Pancreas (tissue), 10 donors: ENCODE results near the gene ZNF205. TPM values are rescaled to one million over a fixed set of nuclear protein-coding genes. Genes with fewer than 3 reads are reported as not detected.
A peak's percentile ranks its signal among the peaks of the same experiment; 100 is the strongest.

ENCODE experiments used
- ATAC-seq, 4 donors: fragments of 200-7000 bp; cut with Tn5 transposase; one replicate each; pipeline versions ENCODE4 v1.8.0 to v1.9.1; 2020; ENCODE audit warnings: mild to moderate bottlenecking in 4 of 4, moderate library complexity in 4 of 4
- DNase-seq, 6 donors: peaks; one replicate each; pipeline ENCODE4 v3.0.0-alpha.2; 2020
- FAIRE-seq: peaks from 2 replicates; lab custom pipeline; 2012; peaks lifted over from hg19 to GRCh38; lab: Jason Lieb, UNC
- H3K27ac ChIP-seq, 4 donors: fragments of 200-600 bp; sonication (generic); 1 replicate in 3 of 4; 2 replicates in 1 of 4; pipeline versions ENCODE4 v1.5.0 to v1.8.0; 2020
- H3K27me3 ChIP-seq, 4 donors: fragments of 200-600 bp; one replicate each; pipeline ENCODE4 v1.8.0; 2021
- H3K36me3 ChIP-seq, 3 donors: fragments of 200-600 bp; sonication (generic) in 1 of 3; one replicate each; pipeline versions ENCODE4 v1.5.0 to v1.8.0; 2020 to 2021
- H3K4me1 ChIP-seq, 3 donors: fragments of 200-600 bp; one replicate each; pipeline ENCODE4 v1.8.0; 2021
- H3K4me3 ChIP-seq, 4 donors: fragments of 200-600 bp; sonication (generic) in 2 of 4; one replicate each; pipeline versions ENCODE4 v1.5.0 to v1.8.0; 2020 to 2021
- H3K9me3 ChIP-seq, 4 donors: fragments of 200-600 bp; one replicate each; pipeline ENCODE4 v1.8.0; 2021
- WGBS, 2 donors: extraction: QIAGEN DNeasy Blood & Tissue Kit; methylation state at CpG; one replicate each; pipeline ENCODE4 v1.1.7; 2013; 5-methylcytosine and 5-hydroxymethylcytosine counted together
- intact Hi-C, 3 donors: fragments of 100-400 bp; cut with DNase I; formaldehyde crosslinking; loops; one replicate each; pipeline versions ENCODE4 v1.11.1 to v1.14.2; 2022
- polyA plus RNA-seq, 2 donors: library from polyadenylated mRNA; stranded (reverse); fragments of 200-250 nt; gene quantifications; one replicate each; pipeline ENCODE4 v1.2.3, GENCODE V29; 2013
- total RNA-seq, 6 donors: library from RNA; stranded (reverse); fragmentation: NEBNext Ultra II Directional in 4 of 6; extraction: Animal tissue kit (Norgen Biotek cat#: 25700) in 4 of 6; gene quantifications; one replicate each; pipeline versions ENCODE4 v1.2.1 to v1.2.4, GENCODE V29; 2021 to 2023
- TF ChIP-seq, protein P1 (sequence below), 4 donors: fragments of 200-600 bp; sonication (generic) in 3 of 4; IDR thresholded peaks; one replicate each; pipeline versions ENCODE4 v1.5.0 to v1.8.0; 2021; ENCODE audit warnings: antibody characterized with exemption in 4 of 4
- donor health status: healthy with polysubstance abuse.
- donor health status: DM: no; HTN: no; CAD: no; lungs with moderate emphysema.
- donor health status: DM: no; HTN: no; CAD: no.
- donor health status: control.
- donor health status: control.
- donor health status: Bipolar disorder and iron deficiency.
- donor health status: DM: yes; HTN: yes; CAD: no.
- donor health status: DM: no; HTN: no; CAD: no.
- donor health status: DM: no; HTN: no; CAD: no.
- donor health status: DM: yes; HTN: yes; CAD: no.

Gene ZNF205
- total and polyA plus RNA-seq, 8 donors, result 6.5 to 43.3 (median 8.5) TPM

DNA sequence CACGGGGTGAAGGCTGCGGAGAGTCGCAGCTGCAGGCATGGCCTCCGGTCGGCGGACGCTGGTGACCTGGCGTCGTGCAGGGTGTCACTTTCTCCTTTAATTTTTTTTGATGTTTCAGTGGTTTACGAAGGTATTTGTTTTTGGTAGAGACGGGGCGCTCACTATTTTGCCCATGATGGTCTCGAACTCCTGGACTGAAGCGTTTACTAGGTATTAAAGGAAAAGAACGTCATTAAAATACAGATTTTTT, 39.6 kb downstream of the ZNF205 start:
- H3K36me3 ChIP-seq, result no peaks in the 10 kb centered on the region
- H3K9me3 ChIP-seq, result no peaks in the 10 kb centered on the region
- DNase-seq (peak in 2 of 6 donors; percentile 36 to 50), ATAC-seq (no peak), FAIRE-seq (no peak)
- peak overlapping the region in 1 of 4 donors; percentile 57 for H3K27ac ChIP-seq
- peak overlapping the region in 3 of 4 donors; percentile 11 to 38 (median 22) for H3K4me3 ChIP-seq
- WGBS, 2 donors, result 3 to 4% methylated on average over 15 of the region's 15 CpGs
- no peaks in the 10 kb centered on the region for H3K27me3 ChIP-seq
- TF ChIP-seq, protein P1, sequence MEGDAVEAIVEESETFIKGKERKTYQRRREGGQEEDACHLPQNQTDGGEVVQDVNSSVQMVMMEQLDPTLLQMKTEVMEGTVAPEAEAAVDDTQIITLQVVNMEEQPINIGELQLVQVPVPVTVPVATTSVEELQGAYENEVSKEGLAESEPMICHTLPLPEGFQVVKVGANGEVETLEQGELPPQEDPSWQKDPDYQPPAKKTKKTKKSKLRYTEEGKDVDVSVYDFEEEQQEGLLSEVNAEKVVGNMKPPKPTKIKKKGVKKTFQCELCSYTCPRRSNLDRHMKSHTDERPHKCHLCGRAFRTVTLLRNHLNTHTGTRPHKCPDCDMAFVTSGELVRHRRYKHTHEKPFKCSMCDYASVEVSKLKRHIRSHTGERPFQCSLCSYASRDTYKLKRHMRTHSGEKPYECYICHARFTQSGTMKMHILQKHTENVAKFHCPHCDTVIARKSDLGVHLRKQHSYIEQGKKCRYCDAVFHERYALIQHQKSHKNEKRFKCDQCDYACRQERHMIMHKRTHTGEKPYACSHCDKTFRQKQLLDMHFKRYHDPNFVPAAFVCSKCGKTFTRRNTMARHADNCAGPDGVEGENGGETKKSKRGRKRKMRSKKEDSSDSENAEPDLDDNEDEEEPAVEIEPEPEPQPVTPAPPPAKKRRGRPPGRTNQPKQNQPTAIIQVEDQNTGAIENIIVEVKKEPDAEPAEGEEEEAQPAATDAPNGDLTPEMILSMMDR (IDR thresholded peaks at IDR 0.05), result no peak
- intact Hi-C loops, result no loop called here
- peaks cover 0 to 9% (median 0%) of the 10 kb centered on the region in 3 donors for H3K4me1 ChIP-seq

DNA sequence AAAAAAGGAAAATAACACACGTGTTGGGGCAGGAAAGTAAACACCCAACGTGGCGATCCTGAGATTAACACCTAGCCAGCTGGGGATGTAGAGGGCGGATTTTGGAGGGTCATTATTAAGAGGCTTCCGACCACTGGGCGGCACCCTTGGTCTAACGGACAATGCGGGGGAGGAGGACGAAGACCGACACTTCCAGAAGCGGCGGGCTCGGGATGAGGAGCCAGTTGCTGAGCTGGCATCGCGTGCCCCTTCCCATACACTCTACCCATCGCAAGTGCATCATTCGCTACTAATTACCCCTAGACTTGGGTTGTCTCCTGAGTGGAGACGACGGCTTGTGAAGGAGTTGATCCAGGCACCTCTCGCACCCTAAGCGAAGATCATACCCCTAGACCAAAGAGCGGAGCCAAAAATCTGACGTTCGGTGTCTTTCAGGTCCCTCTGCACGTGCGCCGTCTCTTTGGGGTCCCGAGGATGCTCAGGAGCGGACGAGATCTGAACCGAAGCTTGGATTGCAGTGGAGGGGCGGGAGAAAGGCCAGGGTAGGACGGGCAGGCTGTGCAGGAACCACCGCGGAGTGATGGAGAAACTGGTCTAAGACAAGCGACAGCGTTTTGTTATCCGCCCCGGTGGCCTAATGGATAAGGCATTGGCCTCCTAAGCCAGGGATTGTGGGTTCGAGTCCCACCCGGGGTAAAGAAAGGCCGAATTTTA, 40.0 kb downstream of the ZNF205 start:
- DNase-seq (peak; percentile 82 to 94 (median 90)), ATAC-seq (peak; percentile 27 to 52 (median 42)), FAIRE-seq (no peak)
- Histone ChIP-seq H3K27me3 (no peaks in the 10 kb centered on the region), H3K9me3 (no peaks in the 10 kb centered on the region), H3K36me3 (no peaks in the 10 kb centered on the region), H3K27ac (peak overlapping the region; percentile 19 to 57 (median 34)), H3K4me1 (peaks cover 0 to 9% (median 0%) of the 10 kb centered on the region in 3 donors), H3K4me3 (peak overlapping the region in 3 of 4 donors; percentile 11 to 38 (median 22))
- TF ChIP-seq, protein P1 (IDR thresholded peaks at IDR 0.05), result no peak
- 2% methylated on average over 42 of the region's 42 CpGs for WGBS, 2 donors
- intact Hi-C loops, result no loop called here

DNA sequence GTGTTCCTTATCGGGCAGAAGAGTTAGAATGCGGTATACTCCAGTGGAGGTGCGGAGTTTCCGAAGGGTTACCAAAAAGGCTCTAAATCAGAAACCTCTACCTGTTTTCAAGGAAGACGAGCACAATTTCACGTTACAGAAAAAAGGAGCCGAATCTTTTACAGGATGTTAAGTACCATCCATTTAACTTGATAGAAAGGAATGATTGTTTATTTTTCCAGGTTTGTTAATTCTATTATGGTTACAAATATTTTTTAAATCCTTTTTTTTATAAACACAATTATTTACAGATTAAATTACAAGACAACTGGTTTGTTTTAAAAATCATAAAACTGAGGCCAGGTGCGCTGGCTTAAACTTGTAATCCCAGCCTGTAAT, 40.6 kb downstream of the ZNF205 start:
- no peaks in the 10 kb centered on the region for H3K9me3 ChIP-seq
- peak overlapping the region in 1 of 4 donors; percentile 22 for H3K4me3 ChIP-seq
- H3K4me1 ChIP-seq, result peaks cover 0 to 9% (median 0%) of the 10 kb centered on the region in 3 donors
- peak overlapping the region in 2 of 4 donors; percentile 47 to 57 for H3K27ac ChIP-seq
- intact Hi-C loops, result no loop called here
- no peaks in the 10 kb centered on the region for H3K27me3 ChIP-seq
- no peaks in the 10 kb centered on the region for H3K36me3 ChIP-seq
- no peak for ATAC-seq
- TF ChIP-seq, protein P1 (IDR thresholded peaks at IDR 0.05), result no peak
- 9 to 16% methylated on average over 8 of the region's 8 CpGs for WGBS, 2 donors
- FAIRE-seq, result no peak
- no peak for DNase-seq

DNA sequence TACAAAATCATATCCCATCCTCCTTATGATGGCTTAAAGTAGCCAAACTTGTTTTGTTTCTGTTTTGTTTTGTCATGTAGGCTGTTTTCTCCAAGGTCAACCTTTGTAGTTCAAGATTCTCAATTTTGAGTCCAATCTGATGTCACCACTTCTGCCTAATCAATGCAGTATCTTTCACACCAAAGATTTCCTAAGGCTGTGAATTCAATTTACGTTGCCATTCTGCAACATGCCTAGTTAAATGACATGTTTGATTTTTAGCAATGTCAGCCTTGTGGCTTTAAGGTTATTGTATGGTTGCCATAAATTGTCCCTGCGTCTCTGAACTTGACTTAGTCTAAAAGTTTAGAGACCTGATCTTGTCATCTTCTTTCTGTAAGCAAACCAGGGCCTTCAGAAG, 42.8 kb downstream of the ZNF205 start:
- DNase-seq (no peak), FAIRE-seq (no peak), ATAC-seq (no peak)
- TF ChIP-seq, protein P1 (IDR thresholded peaks at IDR 0.05), result no peak
- 70 to 83% methylated on average over 2 of the region's 2 CpGs for WGBS, 2 donors
- H3K4me1 ChIP-seq, result peaks cover 0 to 6% (median 0%) of the 10 kb centered on the region in 3 donors
- no peak overlapping the region for H3K4me3 ChIP-seq
- H3K36me3 ChIP-seq, result no peaks in the 10 kb centered on the region
- no peak overlapping the region for H3K27ac ChIP-seq
- intact Hi-C loops, result no loop called here
- H3K27me3 ChIP-seq, result no peaks in the 10 kb centered on the region
- no peaks in the 10 kb centered on the region for H3K9me3 ChIP-seq

DNA sequence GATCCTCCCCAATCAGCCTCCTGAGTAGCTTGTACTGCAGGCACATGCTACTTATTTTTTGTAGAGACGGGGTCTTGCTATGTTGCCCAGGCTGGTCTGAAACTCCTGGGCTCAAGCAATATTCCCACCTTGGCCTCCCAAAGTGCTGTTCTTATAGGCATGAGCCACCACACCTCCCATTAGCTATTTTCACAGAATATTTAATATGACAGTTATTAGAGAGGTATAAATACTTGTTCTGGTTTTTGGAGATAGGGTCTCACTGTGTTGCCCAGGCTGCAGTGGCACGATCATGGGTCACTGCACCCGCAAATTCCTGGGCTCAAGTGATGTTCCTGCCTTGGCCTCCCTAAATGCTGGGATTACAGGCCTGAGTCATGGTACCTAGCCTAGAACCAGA, 43.6 kb downstream of the ZNF205 start:
- no peak overlapping the region for H3K27ac ChIP-seq
- FAIRE-seq (no peak), ATAC-seq (no peak), DNase-seq (no peak)
- no peaks in the 10 kb centered on the region for H3K9me3 ChIP-seq
- H3K36me3 ChIP-seq, result no peaks in the 10 kb centered on the region
- H3K4me1 ChIP-seq, result peaks cover 0 to 6% (median 0%) of the 10 kb centered on the region in 3 donors
- H3K27me3 ChIP-seq, result no peaks in the 10 kb centered on the region
- 95 to 97% methylated on average over 3 of the region's 3 CpGs for WGBS, 2 donors
- TF ChIP-seq, protein P1 (IDR thresholded peaks at IDR 0.05), result no peak
- no peak overlapping the region for H3K4me3 ChIP-seq
- intact Hi-C loops, result no loop called here
